Measurements from ENCODE around the gene PGD.
"Not testable (repeated sequence)": the region's sequence is repeated elsewhere in the genome, so short reads cannot be mapped to it uniquely, and the experiment has no call there.

DNA sequence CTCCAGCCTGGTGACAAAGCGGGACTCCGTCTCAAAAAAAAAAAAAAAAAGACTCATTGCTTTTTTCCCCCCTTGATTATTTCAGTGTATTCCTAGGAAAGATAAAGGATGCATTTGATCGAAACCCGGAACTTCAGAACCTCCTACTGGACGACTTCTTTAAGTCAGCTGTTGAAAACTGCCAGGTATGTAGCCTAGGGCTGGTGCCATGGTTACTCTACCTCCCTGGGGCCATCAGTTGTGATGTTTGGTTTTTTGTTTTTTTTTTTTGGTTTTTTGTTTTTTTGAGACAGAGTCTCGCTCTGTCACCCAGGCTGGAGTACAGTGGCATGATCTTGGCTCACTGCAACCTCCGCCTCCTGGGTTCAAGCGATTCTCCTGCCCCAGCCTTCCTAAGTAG, 19.9 kb downstream of the PGD start:
- TF ChIP-seq CTCF (conservative IDR thresholded peaks at IDR 0.05); ZFX (IDR thresholded peaks at IDR 0.05): not testable (repeated sequence)

All from C4-2B (cell line).